Left kidney (tissue), 2 donors: ENCODE measurements around the gene TCL1A. TPM values are rescaled to one million over a fixed set of nuclear protein-coding genes. Genes with fewer than 3 reads are reported as not detected.

ENCODE experiments used
- DNase-seq: peaks from one replicate; pipeline ENCODE4 v3.0.0-alpha.2; 2013
- polyA plus RNA-seq: library from polyadenylated mRNA; unstranded; fragments of 120-200 nt; gene quantifications from one replicate; pipeline ENCODE4 v1.2.1, GENCODE V29; 2013; ENCODE audit not compliant: insufficient read length

TCL1A gene
- polyA plus RNA-seq, 1 donor = 0.68 TPM

DNA sequence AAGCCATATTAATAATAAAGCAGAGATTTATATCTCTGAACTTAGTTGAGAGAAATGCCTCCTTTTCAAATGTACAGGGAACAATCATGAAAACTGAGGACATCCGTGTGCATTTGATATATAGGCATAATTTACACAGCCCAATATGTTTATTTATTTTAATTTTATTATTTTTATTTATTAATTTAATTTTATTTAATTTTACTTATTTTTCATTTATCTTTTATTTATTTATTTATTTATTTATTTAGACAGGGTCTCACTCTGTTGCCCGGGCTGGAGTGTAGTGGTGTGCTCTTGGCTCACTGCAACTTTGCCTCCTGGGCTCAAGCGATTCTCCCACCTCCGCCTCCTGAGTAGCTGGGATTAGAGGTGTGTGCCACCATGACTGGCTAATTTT lies 8.4 kb downstream of the TCL1A start:
- no peak for DNase-seq

DNA sequence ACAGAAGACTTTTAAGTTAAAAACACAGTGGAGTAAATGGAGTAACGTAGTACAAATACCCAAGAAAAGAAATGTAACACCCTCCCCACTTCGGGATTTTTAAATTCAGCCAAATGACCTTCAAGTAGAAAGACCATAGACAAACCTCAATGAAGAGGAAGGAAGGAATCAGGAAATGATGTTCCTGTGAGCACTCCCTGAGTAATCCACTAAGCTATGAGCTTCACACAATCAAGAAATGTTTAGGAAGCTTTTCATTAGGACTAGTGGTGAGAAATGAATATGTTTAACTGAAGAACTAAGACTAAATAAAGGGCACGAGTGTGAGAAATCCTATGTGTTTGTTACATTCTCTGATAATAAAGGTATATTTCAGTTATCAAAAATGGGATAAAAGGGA lies 10.1 kb downstream of the TCL1A start:
- DNase-seq = no peak

DNA sequence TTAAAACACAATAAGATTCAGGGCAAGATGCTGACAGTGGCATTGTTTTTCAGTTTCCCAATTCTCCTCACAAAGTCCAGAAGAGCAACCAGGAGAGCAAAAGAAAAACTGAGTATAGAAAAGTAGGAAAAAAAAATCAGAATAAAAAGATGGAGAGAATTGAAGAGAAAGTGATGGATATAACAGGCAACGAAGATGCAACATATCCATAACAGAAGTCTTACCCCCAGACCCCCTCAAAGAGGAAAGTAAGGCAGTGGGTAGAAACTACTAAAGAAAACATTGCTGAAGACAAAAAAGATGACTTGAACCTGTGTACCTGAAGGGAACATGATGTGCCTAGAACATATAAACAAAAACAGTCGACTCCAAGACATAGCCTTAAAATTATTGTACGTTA lies 10.6 kb downstream of the TCL1A start:
- no peak for DNase-seq

DNA sequence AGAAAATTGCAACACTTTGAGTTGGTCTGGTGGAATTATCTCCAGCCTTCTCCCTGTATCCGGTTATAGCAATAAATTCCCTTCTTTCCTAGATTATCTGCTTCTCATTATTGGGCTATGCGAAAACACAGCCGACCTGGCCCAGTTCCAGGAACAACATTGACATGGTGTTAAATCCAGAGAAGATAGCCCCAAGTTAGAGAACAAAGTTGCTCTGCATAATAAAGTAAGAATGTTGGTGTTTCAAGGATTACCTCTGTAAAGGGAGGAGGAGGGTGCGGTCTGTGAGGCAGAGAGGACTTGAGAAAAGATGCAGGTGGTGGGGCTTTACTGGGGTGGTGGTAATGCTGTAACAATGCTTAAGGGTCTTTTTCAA lies 12.1 kb downstream of the TCL1A start:
- peak; percentile 42 for DNase-seq

DNA sequence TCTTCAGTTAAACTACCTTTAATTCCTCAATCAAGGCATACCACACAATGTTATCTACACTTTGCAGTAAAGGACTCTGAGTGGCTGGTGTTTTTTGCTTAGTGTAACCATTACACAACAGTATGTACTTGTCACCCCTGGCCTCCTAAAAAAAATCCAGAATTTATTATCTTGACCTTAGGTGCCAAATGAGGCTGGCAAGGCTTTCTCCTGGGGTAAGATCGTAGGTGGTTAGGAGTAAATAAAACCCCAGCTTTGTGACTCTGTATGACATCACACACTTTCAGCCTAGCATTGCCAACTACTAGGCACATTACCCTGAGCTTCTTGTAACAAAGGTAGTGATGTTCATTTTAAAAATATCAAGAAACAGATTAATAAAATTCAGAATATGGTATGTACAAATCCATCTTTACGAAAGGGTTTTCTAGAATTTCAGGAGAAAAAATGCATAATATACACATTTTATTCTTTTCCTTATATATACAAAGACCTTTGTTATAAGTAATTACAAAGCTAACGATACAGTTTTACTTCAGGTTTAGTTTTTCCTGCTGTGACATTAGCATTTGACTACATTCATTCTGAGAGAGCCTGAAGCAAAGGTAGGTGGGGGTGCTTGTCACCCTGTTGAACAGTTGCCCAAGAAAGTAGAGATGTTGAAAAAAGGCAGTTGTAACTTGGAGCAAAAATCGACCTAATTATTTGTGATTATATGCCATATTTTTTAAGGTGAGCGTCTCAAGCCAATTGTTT lies 13.5 kb downstream of the TCL1A start:
- DNase-seq = no peak

DNA sequence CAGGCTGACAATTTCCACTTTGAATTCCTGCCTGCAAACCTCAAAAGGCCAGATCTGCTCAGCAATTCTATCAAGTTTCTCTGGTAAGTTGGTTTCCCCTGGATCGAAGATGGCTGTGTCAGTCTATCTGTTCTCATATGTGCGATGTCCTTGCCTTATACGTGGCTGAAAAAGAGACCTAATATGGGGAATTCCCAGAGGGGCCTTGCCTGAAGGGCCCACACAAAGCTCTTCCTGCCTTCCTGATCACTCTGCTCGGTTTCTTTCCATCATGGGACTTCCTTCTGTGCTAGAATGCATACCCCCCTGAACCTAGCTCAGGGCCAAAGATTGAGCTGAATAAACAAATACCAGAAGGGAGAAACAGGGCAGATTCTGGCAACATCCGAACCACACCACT lies 14.5 kb downstream of the TCL1A start:
- no peak for DNase-seq

DNA sequence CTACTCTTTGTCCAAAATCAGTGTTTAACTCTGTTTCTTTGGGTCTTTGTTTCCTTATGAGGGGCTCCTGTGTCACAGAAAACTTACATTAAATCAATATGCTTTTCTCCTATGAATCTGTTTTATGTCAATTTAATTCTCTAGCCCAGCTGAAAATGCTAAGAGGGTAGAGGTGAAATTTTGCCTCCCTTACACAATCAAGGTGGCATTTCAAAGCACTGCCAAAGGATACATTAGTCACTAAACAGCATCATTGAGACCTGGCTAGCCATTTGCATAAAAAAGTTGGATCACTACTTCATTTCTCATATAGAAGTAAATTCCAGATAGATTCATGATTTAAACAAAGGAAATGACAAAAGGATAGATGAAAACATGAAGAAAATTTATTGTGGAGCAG lies 15.6 kb downstream of the TCL1A start:
- no peak for DNase-seq

DNA sequence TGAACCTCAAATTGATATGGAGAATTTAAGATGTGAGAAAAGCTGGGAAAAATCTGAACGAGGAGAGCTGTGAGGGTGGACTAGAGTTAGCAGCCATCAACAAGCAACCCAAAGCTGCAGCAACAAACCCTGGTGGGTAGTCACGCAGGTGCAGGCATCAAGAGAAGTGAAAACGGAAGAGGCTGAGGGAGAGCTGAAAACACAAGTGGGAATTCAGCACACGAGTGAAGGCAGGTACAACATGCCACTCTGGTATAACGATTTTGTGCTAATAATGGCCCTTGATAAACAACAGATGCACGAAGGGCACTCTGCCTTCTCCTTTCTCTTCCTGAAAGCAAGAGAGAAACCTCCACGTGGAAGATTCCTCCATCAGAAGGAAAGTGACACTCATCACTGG lies 16.2 kb downstream of the TCL1A start:
- no peak for DNase-seq

DNA sequence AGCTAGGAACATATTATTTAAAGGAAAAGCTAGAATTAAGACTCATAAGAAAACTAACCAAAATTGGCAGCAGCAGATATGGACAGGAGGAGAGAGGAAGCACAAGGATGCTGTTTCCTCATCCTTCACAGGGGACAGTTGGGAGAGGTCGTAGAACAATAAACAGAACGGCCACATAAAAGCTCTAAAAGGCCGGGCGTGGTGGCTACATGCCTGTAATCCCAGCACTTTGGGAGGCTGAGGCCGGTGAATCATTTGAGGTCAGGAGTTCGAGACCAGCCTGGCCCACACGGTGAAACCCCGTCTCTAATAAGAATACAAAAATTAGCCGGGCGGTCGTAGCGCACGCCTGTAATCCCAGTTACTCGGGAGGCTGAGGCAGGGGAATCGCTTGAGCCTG lies 17.2 kb downstream of the TCL1A start:
- DNase-seq = no peak

DNA sequence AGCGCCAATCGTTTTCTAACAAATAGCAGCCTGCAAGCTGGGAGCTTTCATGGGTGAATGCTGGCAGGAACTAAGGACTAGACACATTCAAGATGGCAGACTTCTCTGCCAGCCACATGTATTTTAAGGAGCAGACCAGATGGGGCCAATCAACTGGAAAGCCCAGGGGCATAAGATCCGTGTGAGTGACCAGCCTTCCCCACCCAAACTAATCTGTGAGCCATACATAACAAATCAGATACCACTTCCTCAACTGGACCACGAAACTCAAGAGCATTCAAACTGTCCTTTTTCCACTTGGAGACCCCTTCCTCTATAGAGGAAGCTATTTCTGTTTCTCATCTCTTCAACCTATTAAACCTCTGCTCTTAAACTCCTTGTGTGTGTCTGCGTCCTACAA lies 18.0 kb downstream of the TCL1A start:
- DNase-seq = no peak

DNA sequence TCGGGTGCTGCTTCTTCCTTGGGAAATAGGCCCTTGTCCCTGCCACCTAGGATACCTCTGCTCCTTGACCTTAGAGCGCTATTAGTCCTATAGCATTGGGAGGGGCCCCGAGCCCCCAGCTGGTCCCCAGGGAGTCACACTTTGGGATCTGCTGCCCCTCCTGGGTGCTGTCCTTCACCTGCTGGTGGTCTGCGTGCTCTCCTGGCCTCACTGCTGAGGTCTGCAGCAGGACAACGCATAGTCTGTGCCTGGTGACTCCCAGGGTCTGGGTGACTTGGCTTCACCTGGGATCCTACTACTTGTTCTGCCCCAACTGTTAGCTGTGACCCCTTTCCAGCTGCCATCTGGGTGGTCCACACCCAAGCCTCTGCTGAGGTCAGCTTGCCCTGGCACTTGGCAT lies 18.9 kb downstream of the TCL1A start:
- no peak for DNase-seq

DNA sequence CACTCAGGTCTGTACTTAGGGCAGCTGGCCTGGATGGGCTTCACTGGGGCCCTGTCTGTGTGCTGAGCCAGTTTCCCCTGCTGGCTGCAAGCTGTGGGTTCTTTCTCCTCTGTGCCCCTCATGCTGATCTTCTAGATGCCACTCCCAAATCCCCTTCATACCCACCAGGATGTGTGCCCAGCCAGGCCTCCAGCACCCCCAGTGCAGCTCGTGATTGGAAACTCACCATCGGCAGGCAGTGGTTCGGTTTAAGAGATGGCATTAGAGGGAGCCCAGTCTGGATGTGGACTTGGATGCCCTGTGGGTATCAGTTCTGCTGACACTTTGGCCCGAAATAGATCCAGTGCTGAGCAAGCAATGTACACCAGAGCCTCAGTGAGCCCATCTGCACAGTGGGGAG lies 21.8 kb downstream of the TCL1A start:
- no peak for DNase-seq

DNA sequence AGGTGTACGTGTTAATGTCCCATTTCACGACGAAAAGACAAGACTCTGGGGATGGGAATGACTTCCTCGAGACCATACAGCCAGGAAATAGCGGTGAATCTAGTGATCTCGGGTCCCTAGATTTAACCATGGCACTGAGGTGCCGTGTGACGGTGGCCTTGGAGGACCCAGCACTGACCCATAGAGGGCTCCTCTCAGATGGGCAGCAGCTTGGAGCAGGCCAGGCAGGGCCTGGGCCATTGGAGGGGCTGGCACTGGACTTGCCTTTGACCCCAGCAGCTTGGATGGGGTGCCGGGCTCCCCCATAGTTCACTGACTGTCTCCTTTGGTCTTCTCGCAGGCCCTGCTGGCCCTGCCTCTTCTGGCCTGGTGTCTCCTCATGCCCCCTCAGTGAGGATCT lies 22.3 kb downstream of the TCL1A start:
- DNase-seq = no peak

DNA sequence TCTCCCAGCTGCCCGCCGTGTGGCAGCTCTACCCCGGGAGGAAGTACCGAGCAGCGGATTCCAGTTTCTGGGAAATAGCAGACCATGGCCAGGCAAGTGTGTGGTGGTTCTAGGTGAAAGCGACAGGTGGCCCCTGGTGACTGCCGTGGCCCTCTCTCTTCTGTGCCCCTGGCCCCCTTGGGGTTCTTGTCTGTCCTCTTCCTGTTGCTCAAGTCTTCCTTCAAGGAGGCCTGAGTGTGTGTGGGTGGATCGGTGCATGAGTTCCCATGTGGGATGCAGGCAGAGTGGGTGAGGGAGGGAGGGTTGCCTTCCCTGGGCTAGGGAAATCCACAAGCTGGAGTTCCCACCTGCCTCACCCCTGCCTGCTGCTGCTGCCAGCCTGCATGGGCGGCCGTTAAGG lies 23.1 kb downstream of the TCL1A start:
- no peak for DNase-seq

DNA sequence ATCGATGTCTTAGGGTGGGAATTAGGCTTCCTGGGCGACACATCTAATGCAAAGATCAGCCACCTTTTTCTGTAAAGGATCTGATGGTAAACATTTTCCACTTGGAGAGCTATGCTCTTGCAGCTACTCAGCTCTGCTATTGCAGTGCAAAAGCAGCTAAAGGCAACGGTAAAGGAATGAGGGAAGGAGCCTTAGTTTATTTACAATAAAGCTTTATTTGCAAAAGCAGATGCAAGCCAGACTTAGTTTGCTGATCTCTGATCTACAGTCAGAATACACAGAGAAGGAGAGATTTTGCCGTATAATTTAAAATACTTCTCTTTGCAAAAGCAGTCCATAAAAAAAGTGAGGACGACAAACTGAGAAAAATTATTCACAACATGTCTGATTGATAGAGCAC lies 24.5 kb downstream of the TCL1A start:
- no peak for DNase-seq

DNA sequence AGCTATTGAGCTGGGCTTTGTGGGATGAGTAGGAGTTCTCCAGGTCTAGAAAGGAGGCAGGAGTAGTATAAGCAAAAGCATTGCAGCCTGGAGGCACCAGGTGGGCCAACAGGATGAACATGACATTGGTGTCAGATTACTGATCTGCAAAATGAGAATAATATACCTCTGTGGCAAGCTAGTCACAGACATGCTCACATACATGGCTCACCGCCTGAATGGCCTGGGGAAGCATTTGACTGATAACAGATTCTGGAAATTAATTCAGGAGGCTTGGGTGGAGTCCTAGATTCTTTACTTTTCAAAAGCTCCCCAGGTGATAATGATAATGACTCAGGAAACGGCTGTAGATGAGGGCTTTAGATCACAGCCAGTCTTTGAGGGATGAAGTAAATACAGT lies 27.0 kb downstream of the TCL1A start:
- no peak for DNase-seq

DNA sequence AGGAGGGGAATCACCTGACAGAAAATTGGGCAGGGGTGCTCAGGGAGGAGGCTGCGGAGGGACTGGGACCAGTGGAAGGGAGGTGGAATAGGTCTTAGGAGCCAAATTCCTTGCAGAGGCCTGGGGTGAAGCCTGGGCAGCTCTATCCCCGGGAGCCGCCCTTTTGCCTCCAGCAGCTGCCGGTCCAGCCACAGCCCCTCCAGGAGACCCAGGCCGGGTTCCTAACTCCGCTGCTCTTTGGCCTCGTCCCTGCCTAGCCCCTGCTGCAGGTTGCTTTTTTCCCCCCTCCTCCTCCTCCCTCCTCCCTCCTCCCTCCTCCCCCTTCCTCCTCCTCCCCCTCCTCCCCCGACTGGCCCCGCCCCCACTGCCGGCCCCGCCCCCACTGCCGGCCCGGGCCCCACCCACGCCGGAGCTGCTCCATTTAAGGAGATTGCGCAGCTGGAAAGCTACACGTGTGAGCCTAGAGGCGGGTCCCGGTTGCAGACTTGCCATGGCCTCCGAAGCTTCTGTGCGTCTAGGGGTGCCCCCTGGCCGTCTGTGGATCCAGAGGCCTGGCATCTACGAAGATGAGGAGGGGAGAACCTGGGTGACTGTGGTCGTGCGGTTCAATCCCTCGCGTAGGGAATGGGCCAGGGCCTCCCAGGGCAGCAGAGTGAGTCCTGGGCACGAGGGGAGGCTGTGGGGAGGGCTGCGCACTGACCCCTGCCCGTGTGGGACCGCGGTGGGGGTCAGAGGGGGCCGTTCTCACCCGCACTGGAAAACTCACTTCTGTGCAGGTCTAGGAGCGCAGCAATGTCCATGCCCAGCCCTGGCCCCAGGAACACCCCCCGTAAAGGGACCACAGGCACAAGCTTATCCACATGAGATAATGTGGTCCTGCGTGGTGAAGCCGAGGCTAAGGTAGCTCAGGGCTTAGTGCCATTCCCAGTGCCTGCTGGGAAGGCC lies 27.7 kb downstream of the TCL1A start, which contains the start of gene TCL1B:
TCL1B (plus strand) TSS at position 449 of the 945 bp plus-strand sequence; CDS start at position 491, 42 bp downstream.
- DNase-seq = no peak

DNA sequence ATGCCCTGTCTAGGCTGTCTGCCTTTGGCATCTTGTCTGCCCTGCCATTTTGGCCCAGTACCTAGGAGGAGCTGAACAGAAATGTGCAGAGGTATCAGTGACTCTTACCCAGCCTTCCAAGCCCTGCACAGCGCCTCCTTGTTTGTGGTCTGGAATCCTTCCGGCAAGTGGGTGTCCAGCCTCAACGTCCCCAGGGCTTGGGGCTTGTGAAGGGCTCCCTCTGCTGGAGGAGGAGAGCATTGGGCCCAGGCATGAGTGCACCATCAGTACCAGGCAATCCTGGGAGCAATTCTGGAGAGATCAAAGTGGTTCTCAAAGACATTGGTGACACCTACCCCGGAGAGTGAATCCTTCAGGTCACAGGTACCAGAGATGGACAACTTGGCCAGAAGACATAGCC lies 30.1 kb downstream of the TCL1A start:
- no peak for DNase-seq

DNA sequence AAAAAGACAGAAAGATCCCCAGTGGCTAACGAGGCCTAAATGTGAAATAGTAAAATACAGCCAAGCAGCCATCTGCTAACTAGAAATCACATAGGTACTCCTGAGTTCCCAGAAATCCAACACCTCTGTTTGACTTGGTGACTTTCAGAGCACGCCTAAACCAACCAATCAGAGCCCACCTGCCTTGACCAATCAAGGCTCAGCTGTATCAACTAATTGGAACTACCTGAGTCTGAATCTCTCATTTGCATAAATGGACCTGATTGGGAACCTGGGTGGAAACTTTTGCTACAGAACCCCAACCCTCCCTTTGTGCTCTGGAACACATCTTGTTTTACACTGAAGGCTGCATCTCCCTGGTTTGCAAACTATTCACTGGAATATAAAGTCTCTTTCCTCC lies 32.8 kb downstream of the TCL1A start:
- no peak for DNase-seq

DNA sequence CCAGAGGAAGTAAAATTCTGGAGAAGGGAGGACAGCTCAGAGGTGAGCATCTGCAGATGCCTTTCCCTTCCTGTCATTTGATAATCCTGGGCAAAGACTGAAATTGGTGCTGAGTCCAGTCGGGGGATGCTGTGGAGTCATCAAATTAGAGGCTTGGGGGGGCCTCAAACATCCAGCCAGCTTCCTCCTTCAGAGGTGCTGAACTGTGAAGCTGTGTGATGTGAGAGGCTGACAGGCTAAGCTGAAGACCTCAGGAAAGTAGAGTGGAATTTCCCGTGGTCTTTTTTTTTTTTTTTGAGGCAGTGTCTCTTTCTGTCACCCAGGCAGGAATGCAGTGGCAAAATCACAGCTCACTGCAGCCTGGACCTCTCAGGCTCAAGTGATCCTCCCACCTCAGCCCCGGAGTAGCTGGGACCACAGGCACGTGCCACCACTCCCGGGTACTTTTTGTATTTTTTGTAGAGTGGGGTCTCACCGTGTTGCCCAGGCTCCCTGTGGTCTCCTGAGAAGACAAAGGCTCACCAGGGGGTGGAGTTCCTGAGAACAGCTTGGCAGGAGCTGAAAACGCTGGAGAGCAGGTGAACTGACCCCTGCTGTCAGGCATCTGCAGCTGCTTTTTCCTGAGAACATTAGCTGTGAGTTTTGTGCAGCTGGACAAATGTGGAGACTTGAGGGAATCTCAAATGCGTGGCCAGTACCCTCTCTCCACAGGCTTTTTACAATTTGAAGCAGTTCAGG lies 33.8 kb downstream of the TCL1A start:
- no peak for DNase-seq

DNA sequence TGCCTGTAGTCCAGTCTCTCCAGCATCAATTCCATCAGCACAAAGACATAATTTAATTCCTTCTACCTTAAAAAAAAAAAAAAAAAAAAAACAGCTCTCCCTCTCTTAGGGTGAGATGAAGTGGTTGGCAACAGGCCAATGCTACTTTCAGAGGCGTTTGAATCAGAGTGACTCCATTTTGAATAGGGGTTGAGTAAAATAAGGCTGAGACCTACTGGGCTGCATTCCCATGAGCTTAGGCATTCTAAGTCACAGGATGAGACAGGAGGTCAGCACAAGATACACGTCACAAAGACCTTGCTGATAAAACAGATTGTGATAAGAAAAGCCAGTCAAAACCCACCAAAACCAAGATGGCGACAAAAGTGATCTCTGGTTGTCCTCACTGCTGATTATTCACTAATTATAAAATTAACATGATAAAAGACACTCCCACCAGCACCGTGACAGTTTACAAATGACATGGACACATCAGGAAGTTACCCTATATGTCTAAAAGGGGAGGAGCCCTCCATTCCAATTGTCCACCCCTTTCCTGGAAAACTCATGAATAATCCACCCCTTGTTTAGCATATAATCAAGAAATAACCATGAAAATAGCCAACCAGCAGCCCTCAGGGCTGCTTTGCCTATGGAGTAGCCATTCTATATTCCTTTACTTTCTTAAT lies 34.6 kb downstream of the TCL1A start:
- no peak for DNase-seq

DNA sequence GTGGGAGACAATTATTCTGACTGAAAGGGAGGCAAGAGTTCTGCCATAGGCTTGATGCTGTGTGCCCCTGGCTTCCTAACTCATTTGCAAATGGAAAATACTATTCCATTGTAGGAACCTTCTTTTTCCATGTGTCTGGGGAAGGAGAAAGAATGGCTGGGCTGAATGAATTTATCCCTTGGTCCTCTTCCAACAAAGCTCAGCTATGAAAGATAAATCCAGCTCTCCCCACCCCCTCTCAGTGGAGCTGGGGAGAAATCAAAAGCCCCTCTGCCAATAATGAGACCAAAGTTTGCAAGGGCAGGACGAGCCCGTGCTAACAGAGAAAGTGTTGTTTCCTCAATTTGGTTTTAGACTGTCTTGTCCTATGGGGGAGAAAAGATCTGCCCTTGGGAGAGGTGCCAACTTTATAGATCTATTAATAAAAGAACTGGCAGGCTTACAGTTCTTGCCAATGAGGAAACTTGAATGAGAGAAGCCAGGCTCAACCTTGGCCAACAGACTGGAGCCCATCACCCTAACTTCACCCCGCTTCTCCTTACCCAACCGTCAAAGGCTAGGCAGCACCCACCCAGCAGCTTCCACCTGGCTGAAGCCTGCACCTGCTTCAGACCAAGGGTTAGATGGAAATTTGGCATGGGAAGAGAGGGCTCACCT lies 36.6 kb downstream of the TCL1A start:
- DNase-seq = no peak
